GM21360 (cell line): ENCODE measurements around the gene OTOF.

ENCODE experiments used
- ATAC-seq: cut with Tn5 transposase; IDR thresholded peaks from one replicate; pipeline ENCODE4 v1.9.1; 2021; ENCODE audit warnings: mild to moderate bottlenecking, moderate library complexity; ENCODE audit not compliant: unreplicated experiment

The OTOF gene

DNA sequence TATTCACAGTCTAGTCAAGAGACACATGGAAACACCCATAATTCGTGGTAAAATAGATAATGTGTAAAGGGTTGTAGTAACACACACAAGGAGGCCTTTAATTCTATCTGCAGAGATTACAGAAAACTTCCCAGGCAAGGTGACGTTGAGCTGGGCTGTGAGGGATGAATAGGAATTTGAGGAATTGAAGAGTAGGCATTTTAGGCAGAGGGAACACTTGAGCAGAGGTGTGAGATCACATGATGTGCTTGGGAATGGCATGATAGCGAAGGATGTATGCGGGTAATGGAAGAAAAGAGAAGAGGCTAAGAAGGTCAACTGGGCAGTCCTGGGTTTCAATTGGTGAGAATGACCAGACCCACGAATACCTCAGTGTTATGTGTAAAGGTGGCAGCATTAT lies 56.0 kb downstream of the OTOF start:
- no peak for ATAC-seq

DNA sequence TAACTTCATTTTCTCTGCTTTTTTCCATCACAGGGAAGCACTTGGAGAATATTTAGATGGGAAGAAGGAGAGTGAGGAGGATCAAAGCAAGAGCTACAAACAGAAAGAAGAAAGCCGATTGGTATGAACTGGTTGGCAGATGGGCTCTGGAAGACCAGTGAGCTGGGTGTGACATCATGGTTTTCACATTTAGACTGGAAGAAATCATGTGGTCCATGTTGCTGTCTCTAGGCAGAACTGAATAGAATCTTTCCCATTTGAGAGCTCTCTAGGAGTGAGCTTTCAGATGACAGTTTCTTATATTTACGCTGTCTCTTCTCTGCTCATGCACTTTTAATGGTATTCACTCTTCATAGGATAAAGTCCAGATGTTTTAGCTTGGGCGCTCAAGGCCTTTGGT lies 63.6 kb downstream of the OTOF start:
- no peak for ATAC-seq

DNA sequence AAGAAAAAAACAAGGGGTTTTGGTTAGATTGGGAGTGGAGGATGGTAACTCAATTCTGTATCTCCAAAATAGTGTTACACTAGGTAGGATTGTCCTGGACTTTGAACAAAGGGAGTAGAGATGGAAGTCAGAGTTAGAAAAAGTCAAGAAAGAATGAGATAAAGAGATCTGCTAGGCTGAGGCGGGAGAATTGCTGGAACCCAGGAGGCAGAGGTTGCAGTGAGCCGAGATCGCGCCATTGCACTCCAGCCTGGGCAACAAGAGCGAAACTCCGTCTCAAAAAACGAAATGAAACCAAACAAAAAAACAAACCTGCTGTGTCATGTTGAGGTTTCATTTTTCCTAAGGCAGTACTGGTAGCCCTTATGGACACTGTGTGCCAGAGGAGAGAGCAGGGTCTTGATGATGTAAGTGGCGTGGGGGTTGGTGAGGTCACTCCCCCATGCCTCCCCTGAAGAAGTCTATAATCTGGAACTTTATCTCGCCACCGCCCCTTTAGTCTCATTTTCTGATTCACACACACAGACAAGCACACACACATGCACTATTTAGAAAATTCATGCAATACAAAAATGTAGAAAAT lies 65.7 kb downstream of the OTOF start:
- no peak for ATAC-seq

DNA sequence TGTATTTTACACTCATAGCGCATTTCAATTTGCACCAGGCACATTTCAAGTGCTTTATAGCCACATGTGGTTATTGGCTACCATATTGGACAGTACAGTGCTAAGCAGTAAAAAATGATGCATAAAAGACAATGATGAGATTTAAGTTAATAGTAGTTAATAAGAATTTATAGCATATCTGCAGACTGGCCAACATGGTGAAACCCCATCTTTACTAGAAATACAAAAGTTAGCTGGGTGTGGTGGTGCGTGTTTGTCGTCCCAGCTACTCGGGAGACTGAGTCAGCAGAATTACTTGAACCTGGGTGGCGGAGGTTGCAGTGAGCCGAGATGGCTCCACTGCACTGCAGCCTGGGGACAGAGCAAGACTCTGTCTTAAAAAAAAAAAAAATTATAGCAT lies 66.5 kb downstream of the OTOF start:
- ATAC-seq: no peak

DNA sequence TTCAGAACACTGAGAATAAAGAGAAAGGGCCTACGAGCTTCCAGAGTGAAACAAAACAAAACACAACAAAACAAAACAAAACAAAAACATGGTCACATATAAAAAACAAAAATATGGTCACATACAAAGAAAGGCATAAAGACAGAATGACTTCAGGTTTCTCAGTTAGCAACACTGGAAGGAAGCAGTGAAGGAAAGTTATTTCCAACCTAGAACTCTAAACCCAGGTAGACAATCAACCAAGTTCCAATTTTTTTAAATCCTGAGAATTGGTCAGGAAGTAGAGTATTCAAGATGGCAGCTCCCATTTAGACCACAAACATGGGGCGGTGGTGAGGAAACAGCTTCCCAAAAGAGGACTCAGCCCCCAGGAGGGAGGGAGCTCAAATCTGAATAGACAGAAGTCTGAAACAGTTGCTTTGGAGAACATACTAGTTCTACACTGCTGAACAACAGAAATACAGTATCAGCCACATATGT lies 67.1 kb downstream of the OTOF start:
- no peak for ATAC-seq

DNA sequence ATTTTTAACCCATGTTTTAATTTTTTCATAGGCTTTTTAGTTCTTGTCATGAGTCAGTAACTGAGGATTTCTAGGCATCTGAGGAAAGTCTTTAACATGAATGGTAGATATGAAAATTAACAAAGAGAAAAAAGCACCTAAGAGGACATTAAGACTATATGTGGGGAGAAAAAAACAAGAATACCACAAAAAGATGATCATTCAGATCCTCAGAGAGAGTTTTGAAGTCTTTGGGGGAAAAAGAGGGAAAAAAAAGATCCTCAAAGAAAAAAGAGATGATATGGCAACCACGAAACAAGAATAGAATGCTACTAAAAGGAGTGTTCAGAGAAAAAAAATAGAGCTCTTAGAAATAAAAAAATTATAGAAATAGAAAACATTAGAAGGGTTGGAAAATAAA lies 68.1 kb downstream of the OTOF start:
- ATAC-seq: no peak

DNA sequence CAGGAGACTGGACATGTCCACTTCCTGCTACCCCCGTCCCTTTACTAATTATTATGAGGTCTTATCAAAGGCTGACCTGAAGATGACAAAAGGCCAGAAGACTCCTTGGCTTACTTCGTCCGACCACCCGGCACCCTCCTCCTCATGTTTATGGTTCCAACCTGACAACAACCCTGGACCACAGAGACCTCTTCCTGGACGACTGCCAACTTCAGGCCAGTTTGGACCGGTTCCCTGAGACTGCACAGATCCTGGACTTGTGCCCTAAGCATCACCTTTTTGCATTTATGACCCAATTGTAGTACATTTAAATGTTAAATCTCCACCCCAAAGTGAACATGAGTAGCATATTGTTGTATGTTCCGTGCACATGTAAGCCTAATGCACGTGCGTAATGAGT lies 70.4 kb downstream of the OTOF start:
- no peak for ATAC-seq
